ENCODE results near the gene PTCHD1. TPM values are rescaled to one million over a fixed set of nuclear protein-coding genes. Genes with fewer than 3 reads are reported as not detected.

Gene PTCHD1
- polyA plus RNA-seq, 2 of the 4 experiments (the other 2 are of a cell fraction), result not detected

GRCh38 chrX:23369027-23369426 is 34.4 kb downstream of the PTCHD1 start (continued):
- TF ChIP-seq NR3C1 (IDR thresholded peaks at IDR 0.05), result no peak
- TF ChIP-seq REST (IDR thresholded peaks at IDR 0.05), result no peak
- no peak for TF ChIP-seq PHF8 (IDR thresholded peaks at IDR 0.05; ENCODE audit: borderline replicate concordance, low read depth)

- 5% methylated on average over 5 of the region's 5 CpGs for WGBS (ENCODE audit: missing lambda C conversion rate)
- ChIA-PET POLR2A (no interaction called here), CTCF (interaction anchor here (1.0 kb wide), 1 partner anchor 182 kb away, joined by 3 read pairs; no protein-coding TSS in a partner anchor)
- ATAC-seq (no peak), DNase-seq (ENCODE audit: low read depth in 1 of 2, low spot score in 1 of 2) (no peak), FAIRE-seq (no peak)
- H3K4me3 ChIP-seq, result no peak overlapping the region
- no peaks in the 10 kb centered on the region for H3K9me3 ChIP-seq
- H3K4me2 ChIP-seq, result no peak overlapping the region
- H3K27ac ChIP-seq, result no peak overlapping the region
- H3K4me1 ChIP-seq, result peaks cover 3% of the 10 kb centered on the region; the same call in 1 of the 3 replicates
- TF ChIP-seq HOXA7 (CRISPR knock-in tag; IDR thresholded peaks at IDR 0.05) (no peak), NR3C1 (IDR thresholded peaks at IDR 0.05) (no peak), CTCF (IDR thresholded peaks at IDR 0.05) (no peak), CHD4 (IDR thresholded peaks at IDR 0.05; ENCODE audit: borderline replicate concordance) (no peak), CHD2 (IDR thresholded peaks at IDR 0.05; ENCODE audit: low read length, partially characterized antibody) (no peak), RARB (CRISPR knock-in tag; IDR thresholded peaks at IDR 0.05) (no peak), TP53 (CRISPR knock-in tag; IDR thresholded peaks at IDR 0.05) (no peak), USF2 (IDR thresholded peaks at IDR 0.05) (no peak), CBX8 (IDR thresholded peaks at IDR 0.05) (no peak), HES2 (IDR thresholded peaks at IDR 0.05) (no peak), KDM5A (IDR thresholded peaks at IDR 0.05) (no peak)
Measured at GRCh38 chrX:23372220-23372902, 37.7 kb downstream of the PTCHD1 start.

GRCh38 chrX:23373129-23373804 is 38.6 kb downstream of the PTCHD1 start:
- no peak overlapping the region for H3K27ac ChIP-seq
- H3K4me2 ChIP-seq, result no peak overlapping the region
- H3K4me1 ChIP-seq, result peaks cover 3% of the 10 kb centered on the region; the same call in 1 of the 3 replicates
- no peak for TF ChIP-seq JUNB (IDR thresholded peaks at IDR 0.05)
- no peak for TF ChIP-seq ATOH8 (CRISPR knock-in tag; IDR thresholded peaks at IDR 0.05; ENCODE audit: low read depth)
- no peak for TF ChIP-seq BCL3 (IDR thresholded peaks at IDR 0.05)
- TF ChIP-seq ZC3H11A (IDR thresholded peaks at IDR 0.05), result no peak
- no peak for TF ChIP-seq MYC (IDR thresholded peaks at IDR 0.05; ENCODE audit: borderline replicate concordance, low read length)
- peak in 1 of 2 experiments; percentile 62; a peak in 3 of 6 replicates for ATAC-seq
- peak in 1 of 2 experiments; percentile 3 for DNase-seq (ENCODE audit: low read depth in 1 of 2, low spot score in 1 of 2)
- 9% methylated on average over 5 of the region's 5 CpGs for WGBS (ENCODE audit: missing lambda C conversion rate)
- no peak overlapping the region for H3K4me3 ChIP-seq
- POLR2A ChIA-PET, result no interaction called here
- CTCF ChIA-PET, result interaction anchor here (1.0 kb wide), 1 partner anchor 181 kb away, joined by 3 read pairs; no protein-coding TSS in a partner anchor
- no peak for FAIRE-seq
- no peaks in the 10 kb centered on the region for H3K9me3 ChIP-seq
